NB4 (cell line): Measurements from ENCODE around the gene FGF13.

Experiments used
- DNase-seq: peaks from one replicate; pipeline ENCODE4 v3.0.0; 2010; ENCODE audit warnings: low read depth
- H3K4me3 ChIP-seq: one replicate; pipeline ENCODE4 v1.5.1; 2011; ENCODE audit warnings: mild to moderate bottlenecking, low read depth, low read length, moderate library complexity
- CTCF ChIP-seq: IDR thresholded peaks from one replicate; pipeline ENCODE4 v1.5.1; 2012; ENCODE audit warnings: low read depth, low read length
- MAX ChIP-seq: IDR thresholded peaks from 2 replicates; pipeline ENCODE4 v1.6.1; 2011; ENCODE audit warnings: low read depth, low read length
- MYC ChIP-seq: IDR thresholded peaks from 2 replicates; pipeline ENCODE4 v1.6.1; 2011; ENCODE audit warnings: low read depth, low read length
- POLR2A ChIP-seq: IDR thresholded peaks from 2 replicates; pipeline ENCODE4 v1.6.1; 2011; ENCODE audit warnings: mild to moderate bottlenecking; ENCODE audit not compliant: insufficient read length; ENCODE audit errors: extremely low read depth

The FGF13 gene

GRCh38 chrX:138691186-138691585 is 20.3 kb downstream of the FGF13 start:
- no peak for TF ChIP-seq MAX
- no peak for TF ChIP-seq POLR2A
- no peak for TF ChIP-seq MYC
- TF ChIP-seq CTCF, result no peak
- DNase-seq, result no peak
- H3K4me3 ChIP-seq, result no peak overlapping the region

DNA sequence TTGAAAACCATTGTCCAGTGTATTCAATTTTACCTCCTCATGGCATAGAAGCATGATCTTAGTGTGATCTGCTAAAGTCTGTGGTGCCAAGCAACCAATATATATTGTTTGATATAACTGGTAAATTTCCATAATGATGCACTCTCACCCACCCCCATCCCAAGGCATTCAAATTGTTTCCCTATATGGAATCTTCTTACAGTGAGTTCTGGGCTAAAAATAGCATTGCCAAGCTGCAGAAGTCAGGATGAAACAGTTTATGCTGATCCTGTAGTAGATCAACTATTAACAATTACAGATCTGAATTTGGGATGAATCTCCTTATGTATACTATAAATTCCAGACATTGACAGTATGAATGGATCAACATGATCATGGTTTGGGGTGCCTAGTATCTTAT is 20.9 kb downstream of the FGF13 start:
- no peak for DNase-seq
- H3K4me3 ChIP-seq, result no peak overlapping the region
- no peak for TF ChIP-seq MYC
- no peak for TF ChIP-seq CTCF
- TF ChIP-seq POLR2A, result no peak
- TF ChIP-seq MAX, result no peak

DNA sequence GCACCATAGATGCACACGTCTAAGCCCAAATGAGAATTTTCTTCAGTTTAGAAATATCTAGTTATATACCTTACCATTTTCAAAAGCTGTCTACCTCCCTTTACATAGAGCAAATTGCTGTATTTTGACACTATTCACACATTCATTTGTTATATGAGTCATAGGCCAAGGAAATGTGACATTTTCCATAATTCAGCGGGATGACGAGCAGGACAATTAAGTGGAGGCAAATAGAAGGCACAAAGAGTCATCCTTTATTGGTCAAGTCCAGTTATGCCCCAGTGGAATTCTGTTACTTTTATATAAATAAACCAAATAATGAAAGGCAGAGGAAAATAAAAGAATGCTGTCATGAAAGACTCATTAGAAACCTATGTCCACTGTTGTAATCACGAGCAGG is 27.9 kb downstream of the FGF13 start:
- TF ChIP-seq MYC, result no peak
- TF ChIP-seq POLR2A, result no peak
- no peak for TF ChIP-seq CTCF
- TF ChIP-seq MAX, result no peak
- no peak for DNase-seq
- H3K4me3 ChIP-seq, result no peak overlapping the region

- no peak for DNase-seq
- no peak for TF ChIP-seq POLR2A
- TF ChIP-seq CTCF, result no peak
- no peak for TF ChIP-seq MYC
- no peak for TF ChIP-seq MAX
- H3K4me3 ChIP-seq, result no peak overlapping the region
Observed at GRCh38 chrX:138669693-138670092, 41.8 kb downstream of the FGF13 start.

DNA sequence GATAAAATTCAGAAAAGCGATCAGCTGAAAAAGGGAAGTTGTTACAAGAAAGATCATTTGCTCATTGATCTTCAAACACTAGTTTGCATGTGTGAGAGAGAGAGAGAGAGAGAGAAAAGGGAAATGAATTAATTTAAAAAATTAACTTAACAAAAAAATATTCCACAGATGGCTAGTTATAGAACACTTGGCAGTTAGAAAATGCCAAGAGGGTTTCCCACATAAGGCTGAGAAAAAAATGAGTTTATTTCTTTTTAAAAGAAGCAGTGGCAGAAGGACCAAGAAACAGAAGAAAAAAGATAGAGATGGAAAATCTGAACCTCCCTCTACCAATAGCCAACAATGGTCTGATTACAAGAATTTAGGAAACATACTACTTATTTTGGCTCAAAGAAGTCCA is 47.1 kb downstream of the FGF13 start:
- DNase-seq, result no peak
- no peak overlapping the region for H3K4me3 ChIP-seq
- TF ChIP-seq POLR2A, result no peak
- no peak for TF ChIP-seq MYC
- no peak for TF ChIP-seq MAX
- TF ChIP-seq CTCF, result no peak

- no peak overlapping the region for H3K4me3 ChIP-seq
- DNase-seq, result no peak
- TF ChIP-seq POLR2A (no peak), CTCF (no peak), MAX (no peak), MYC (no peak)
Observed at GRCh38 chrX:138664016-138664415, 47.5 kb downstream of the FGF13 start.
